Measurements from ENCODE around the gene DKK1. TPM values are rescaled to one million over a fixed set of nuclear protein-coding genes. Genes with fewer than 3 reads are reported as not detected.

DKK1 gene
- total and polyA plus RNA-seq, 2 of the 13 experiments (the other 11 are each of a cell fraction or from before 2014, with no cell fraction given) = 123 to 262 TPM

- peak; percentile 60 for TF ChIP-seq ZNF883 (CRISPR knock-in tag; IDR thresholded peaks at IDR 0.05; ENCODE audit: not compliant biosample characterization)
- peak; percentile 85 for TF ChIP-seq HNRNPLL (IDR thresholded peaks at IDR 0.05; ENCODE audit: low read depth, low read length, poor library complexity, severe bottlenecking)
- no peak for TF ChIP-seq ZNF24 (IDR thresholded peaks at IDR 0.05)
- peak; percentile 31; the same call in 1 of the 2 replicates for TF ChIP-seq NR2F2 (IDR thresholded peaks at IDR 0.05; ENCODE audit: borderline replicate concordance, low read depth)
- TF ChIP-seq ZNF292 (CRISPR knock-in tag; IDR thresholded peaks at IDR 0.05; ENCODE audit: borderline replicate concordance, low read depth) = peak; percentile 89
- no peak for TF ChIP-seq ZNF333 (CRISPR knock-in tag; IDR thresholded peaks at IDR 0.05; ENCODE audit: borderline replicate concordance)
- peak; percentile 87 for TF ChIP-seq CTCF (CRISPR knock-in tag; IDR thresholded peaks at IDR 0.05)
- TF ChIP-seq CERS6 (CRISPR knock-in tag; IDR thresholded peaks at IDR 0.05) = 0 out of 2 replicates have a peak, but pooled peaks have one; percentile 15
- TF ChIP-seq CEBPB (IDR thresholded peaks at IDR 0.05; ENCODE audit: borderline replicate concordance, low read depth, low read length) = no peak
- no peak for TF ChIP-seq MIER3 (CRISPR knock-in tag; IDR thresholded peaks at IDR 0.05; ENCODE audit: borderline replicate concordance)
- 0 out of 2 replicates have a peak, but pooled peaks have one; percentile 37 for TF ChIP-seq NCOR1 (IDR thresholded peaks at IDR 0.05; ENCODE audit: borderline replicate concordance, low read length)
- no peak for TF ChIP-seq CREB1 (IDR thresholded peaks at IDR 0.05)
- peak; percentile 30; the same call in 1 of the 2 replicates for TF ChIP-seq CREB1 (CRISPR knock-in tag; IDR thresholded peaks at IDR 0.05)
- no peak for TF ChIP-seq GFI1 (CRISPR knock-in tag; IDR thresholded peaks at IDR 0.05; ENCODE audit: borderline replicate concordance)
- TF ChIP-seq KDM5A (IDR thresholded peaks at IDR 0.05; ENCODE audit: borderline replicate concordance, low read length) = no peak
- no peak for TF ChIP-seq ZNF713 (CRISPR knock-in tag; IDR thresholded peaks at IDR 0.05)
- no peak for TF ChIP-seq ZNF124 (CRISPR knock-in tag; IDR thresholded peaks at IDR 0.05)
- no peak for TF ChIP-seq CREM (IDR thresholded peaks at IDR 0.05)
- no peak for TF ChIP-seq CREM (CRISPR knock-in tag; IDR thresholded peaks at IDR 0.05)
- TF ChIP-seq ZSCAN30 (CRISPR knock-in tag; IDR thresholded peaks at IDR 0.05) = no peak
- 0 out of 2 replicates have a peak, but pooled peaks have one; percentile 28 for TF ChIP-seq ZBTB39 (CRISPR knock-in tag; IDR thresholded peaks at IDR 0.05)
- peak; percentile 64; the same call in 1 of the 2 replicates for TF ChIP-seq ZBTB26 (CRISPR knock-in tag; IDR thresholded peaks at IDR 0.05; ENCODE audit: borderline replicate concordance)
These were observed 5.6 kb upstream of the DKK1 start (continued) for GRCh38 chr10:52308251-52309031.

All from HepG2 (cell line).